Measurements from ENCODE around the gene RAPGEF3. TPM values are rescaled to one million over a fixed set of nuclear protein-coding genes. Genes with fewer than 3 reads are reported as not detected.

RAPGEF3 gene
- total and polyA plus RNA-seq, 2 donors from 2014 or later: 84.3 to 179 TPM

DNA sequence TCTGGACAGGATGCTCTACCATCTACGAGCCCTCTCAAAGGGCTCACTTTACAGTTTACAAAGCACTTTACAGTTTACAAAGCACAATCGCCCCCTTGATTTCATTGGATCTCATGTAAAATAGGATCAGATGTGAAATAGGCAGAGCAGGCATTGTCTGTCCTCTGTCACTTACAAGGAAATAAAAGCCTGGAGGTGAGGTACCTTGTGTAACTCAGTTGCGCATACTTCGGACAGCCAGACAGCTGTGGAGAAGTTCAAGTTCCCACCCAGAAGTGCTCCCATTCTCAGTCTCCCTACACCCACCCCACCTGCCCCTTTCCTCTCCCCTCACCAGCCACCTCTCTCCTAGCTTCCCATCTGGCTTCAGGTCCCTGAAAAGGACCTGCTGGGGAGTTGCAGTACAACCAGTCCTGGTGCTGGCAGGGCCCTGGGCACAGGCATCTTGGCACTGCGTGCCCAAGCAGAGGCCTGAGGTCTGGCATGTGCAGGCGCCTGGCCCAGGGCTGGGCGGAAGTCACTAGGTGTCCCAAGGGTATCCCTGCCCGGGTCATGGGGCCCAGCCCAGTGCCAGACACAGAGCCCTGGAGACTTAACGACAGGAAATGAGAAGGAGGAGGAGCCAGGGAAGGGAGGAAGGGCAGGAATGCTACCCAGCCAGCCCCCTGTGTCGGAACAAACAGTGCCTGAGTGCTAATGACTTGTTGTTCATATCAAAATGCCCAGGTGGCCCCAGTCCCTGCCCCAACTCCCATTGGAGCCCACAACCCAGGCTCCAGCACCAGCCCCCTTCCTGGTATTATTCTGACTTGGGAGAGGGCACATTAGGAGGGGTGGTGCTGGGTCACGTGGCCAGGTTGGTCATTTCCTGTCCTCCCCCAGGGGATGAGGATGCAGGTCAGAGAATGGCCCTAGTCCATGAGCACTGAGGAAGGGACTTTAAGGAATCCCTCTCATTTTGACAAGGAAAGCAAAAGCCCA is 5.4 kb downstream of the RAPGEF3 start:
- H3K27me3 ChIP-seq (ENCODE audit: control insufficient read depth, insufficient read depth, low read length): no peaks in the 10 kb centered on the region
- peak overlapping the region in 1 of 3 donors; percentile 48 for H3K9ac ChIP-seq (ENCODE audit: low read length in 3 of 3)
- peak; percentile 60 to 96 (median 72) for DNase-seq
- H3K4me3 ChIP-seq (ENCODE audit: low read length in 3 of 3): peak overlapping the region in 1 of 3 donors; percentile 22
- peaks cover 0 to 41% (median 23%) of the 10 kb centered on the region in 3 donors for H3K36me3 ChIP-seq (ENCODE audit: control insufficient read depth in 2 of 3, insufficient read depth in 3 of 3, low read length in 3 of 3)
- H3K4me1 ChIP-seq (ENCODE audit: control insufficient read depth in 2 of 3, insufficient read depth in 2 of 3, low read depth in 1 of 3, low read length in 3 of 3): peaks cover 5 to 49% (median 38%) of the 10 kb centered on the region in 3 donors
- intact Hi-C loops (cut with DNase I): no loop called here
- FAIRE-seq: no peak
- no peak for TF ChIP-seq CTCF (IDR thresholded peaks at IDR 0.05; ENCODE audit: borderline replicate concordance, extremely low read depth, insufficient read depth)
- H3K9me3 ChIP-seq (ENCODE audit: control insufficient read depth in 2 of 3, insufficient read depth in 1 of 3, low read length in 3 of 3): no peaks in the 10 kb centered on the region
- peak overlapping the region; percentile 80 to 82 for H3K27ac ChIP-seq (ENCODE audit: low read depth in 2 of 2, low read length in 2 of 2)

DNA sequence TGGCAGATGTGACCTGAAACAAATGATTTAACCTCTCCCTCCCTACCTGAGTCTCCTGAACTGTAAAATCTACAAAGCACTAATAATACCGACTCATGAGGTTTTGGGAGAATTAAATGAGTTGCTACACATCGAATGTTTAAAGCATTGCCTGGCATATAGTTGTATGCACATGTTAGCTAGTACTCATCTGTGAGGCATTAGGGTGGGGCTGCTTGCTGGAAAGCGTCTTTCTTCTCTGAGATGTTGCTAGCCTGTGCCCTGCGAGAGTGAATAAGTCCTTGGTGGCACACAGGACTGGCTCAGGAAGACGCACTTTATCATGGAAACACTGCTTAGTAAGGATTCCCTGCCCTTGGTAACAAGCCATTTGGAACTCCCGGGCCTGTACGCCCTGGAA is 6.1 kb downstream of the RAPGEF3 start:
- DNase-seq (no peak), FAIRE-seq (no peak)
- no peak overlapping the region for H3K4me3 ChIP-seq (ENCODE audit: low read length in 3 of 3)
- H3K27ac ChIP-seq (ENCODE audit: low read depth in 2 of 2, low read length in 2 of 2): peak overlapping the region; percentile 80 to 82
- peaks cover 0 to 48% (median 30%) of the 10 kb centered on the region in 3 donors for H3K36me3 ChIP-seq (ENCODE audit: control insufficient read depth in 2 of 3, insufficient read depth in 3 of 3, low read length in 3 of 3)
- intact Hi-C loops (cut with DNase I): no loop called here
- H3K9me3 ChIP-seq (ENCODE audit: control insufficient read depth in 2 of 3, insufficient read depth in 1 of 3, low read length in 3 of 3): no peaks in the 10 kb centered on the region
- H3K27me3 ChIP-seq (ENCODE audit: control insufficient read depth, insufficient read depth, low read length): no peaks in the 10 kb centered on the region
- H3K4me1 ChIP-seq (ENCODE audit: control insufficient read depth in 2 of 3, insufficient read depth in 2 of 3, low read depth in 1 of 3, low read length in 3 of 3): peaks cover 5 to 46% (median 38%) of the 10 kb centered on the region in 3 donors
- no peak for TF ChIP-seq CTCF (IDR thresholded peaks at IDR 0.05; ENCODE audit: borderline replicate concordance, extremely low read depth, insufficient read depth)
- H3K9ac ChIP-seq (ENCODE audit: low read length in 3 of 3): peak overlapping the region in 1 of 3 donors; percentile 41

- intact Hi-C loops (cut with DNase I): no loop called here
- FAIRE-seq (no peak), DNase-seq (no peak)
- Histone ChIP-seq H3K4me3 (ENCODE audit: low read length in 3 of 3) (no peak overlapping the region), H3K4me1 (ENCODE audit: control insufficient read depth in 2 of 3, insufficient read depth in 2 of 3, low read depth in 1 of 3, low read length in 3 of 3) (peaks cover 5 to 44% (median 38%) of the 10 kb centered on the region in 3 donors), H3K27me3 (ENCODE audit: control insufficient read depth, insufficient read depth, low read length) (no peaks in the 10 kb centered on the region), H3K9ac (ENCODE audit: low read length in 3 of 3) (peak overlapping the region in 1 of 3 donors; percentile 41), H3K36me3 (ENCODE audit: control insufficient read depth in 2 of 3, insufficient read depth in 3 of 3, low read length in 3 of 3) (peaks cover 0 to 48% (median 30%) of the 10 kb centered on the region in 3 donors), H3K9me3 (ENCODE audit: control insufficient read depth in 2 of 3, insufficient read depth in 1 of 3, low read length in 3 of 3) (no peaks in the 10 kb centered on the region), H3K27ac (ENCODE audit: low read depth in 2 of 2, low read length in 2 of 2) (peak overlapping the region in 1 of 2 donors; percentile 82)
- TF ChIP-seq CTCF (IDR thresholded peaks at IDR 0.05; ENCODE audit: borderline replicate concordance, extremely low read depth, insufficient read depth): no peak
These were observed 6.6 kb downstream of the RAPGEF3 start for GRCh38 chr12:47752121-47752520.

Measured in kidney (tissue), 14 donors.